Aortic smooth muscle cell (primary cell): Measurements from ENCODE around the gene DEPDC4. TPM values are rescaled to one million over a fixed set of nuclear protein-coding genes. Genes with fewer than 3 reads are reported as not detected.

Source experiments
- total RNA-seq: library from RNA; depleted of rRNA; stranded (reverse); fragments of >200 nt; gene quantifications from 2 replicates; pipeline ENCODE4 v1.2.3, GENCODE V29; 2014

The DEPDC4 gene
- total RNA-seq: 0.75 and 1.6 TPM in 2 replicates

DNA sequence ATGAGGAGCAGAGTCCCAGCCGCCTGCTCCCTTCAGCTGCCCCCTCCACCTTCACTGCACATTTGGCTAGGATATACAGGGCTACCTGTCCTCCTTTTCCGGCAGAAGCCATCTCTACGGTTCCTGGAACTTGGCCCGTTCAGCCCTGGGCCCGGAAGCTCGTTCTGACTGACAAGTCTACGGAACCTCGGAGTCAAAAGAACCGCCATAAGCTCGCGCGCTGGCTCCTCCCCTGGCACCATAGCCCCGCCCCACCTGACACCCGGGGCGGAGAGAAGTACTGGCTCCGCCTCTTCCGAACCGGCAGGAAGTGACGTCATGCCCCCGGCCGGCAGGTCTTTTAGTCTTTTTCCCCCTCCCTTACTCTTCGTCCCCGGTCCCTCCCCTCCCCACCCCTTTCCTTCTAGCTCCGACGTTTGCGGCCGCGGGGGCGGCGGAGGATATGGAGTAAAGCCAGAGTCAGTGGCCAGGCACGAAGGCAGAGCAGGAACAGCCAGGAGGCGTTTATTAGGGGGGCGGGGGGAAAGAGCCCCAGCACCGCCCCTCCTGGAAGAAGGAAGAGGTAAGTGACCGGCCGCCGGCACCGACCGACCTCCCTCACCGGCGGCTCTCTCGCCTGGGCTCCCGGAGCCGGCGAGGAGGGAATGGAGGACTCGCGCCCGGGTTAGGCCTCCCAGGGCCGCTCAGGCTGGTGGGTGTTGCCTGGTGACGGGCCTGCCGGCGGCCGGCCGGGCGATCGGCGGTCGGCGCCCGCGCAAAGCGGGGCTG lies at the start of gene DEPDC4, which contains the start of gene SCYL2:
Gene DEPDC4, minus strand, starts transcription at position 245 of the 768 bp plus-strand sequence. Its CDS starts 3 bp downstream, at position 242.
Gene SCYL2, plus strand, starts transcription at position 343 of the 768 bp plus-strand sequence. CDS start 15,794 bp downstream, outside the sequence.

DNA sequence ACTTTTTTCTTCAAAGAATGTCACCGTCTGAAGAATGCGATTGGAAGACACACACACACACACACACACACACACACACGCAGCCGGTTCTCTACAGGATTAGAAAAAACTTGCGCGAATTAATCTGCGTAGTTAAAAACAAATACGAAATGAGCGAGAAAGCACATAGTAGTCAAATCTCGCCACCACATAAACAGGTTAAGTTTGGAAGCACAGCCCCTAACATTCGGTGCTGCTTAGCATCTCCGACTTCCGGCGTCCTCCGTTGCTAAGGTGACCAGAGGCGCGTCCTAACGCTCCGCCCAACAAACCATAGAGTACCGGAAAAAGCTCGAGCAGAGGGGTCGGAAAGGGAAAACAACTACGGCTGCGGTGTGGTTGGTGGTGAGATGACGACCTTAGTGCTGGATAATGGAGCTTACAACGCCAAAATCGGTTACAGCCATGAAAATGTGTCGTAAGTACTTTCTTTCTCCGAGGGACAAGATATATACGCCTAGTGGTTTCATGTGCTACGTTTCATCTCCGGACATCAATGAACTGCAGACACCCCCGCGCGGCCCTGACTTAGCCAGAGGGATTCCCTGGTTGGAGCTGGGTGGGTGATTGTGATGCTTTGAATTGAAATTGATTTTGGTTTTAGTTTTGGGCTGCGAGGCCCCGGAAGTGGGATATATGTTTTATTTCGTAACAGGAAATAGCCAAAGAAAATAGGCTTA lies 66.3 kb downstream of the DEPDC4 start, which contains the start of gene ACTR6:
Gene ACTR6, plus strand, starts transcription at position 353 of the 719 bp plus-strand sequence. Its CDS starts 37 bp downstream, at position 390.

Other genes starting within 250 kb of the DEPDC4 start
- 51.1 and 51.7 TPM in 2 replicates for gene BLTP3B, start 124.2 kb downstream of the DEPDC4 start, total RNA-seq
- 12.6 and 14.4 TPM in 2 replicates for gene ACTR6, start 66.3 kb downstream of the DEPDC4 start, total RNA-seq
- 30.8 and 35.3 TPM in 2 replicates for gene SCYL2, start 98 bp upstream of the DEPDC4 start, total RNA-seq
- gene SLC17A8, start 90.0 kb upstream of the DEPDC4 start, total RNA-seq: not detected in 2 replicates
- gene NR1H4, start 206.8 kb upstream of the DEPDC4 start, total RNA-seq: not detected in 2 replicates